HFFc6 (cell line): Measurements from ENCODE around the gene TMEM74B. TPM values are rescaled to one million over a fixed set of nuclear protein-coding genes. Genes with fewer than 3 reads are reported as not detected.

Source experiments
- DNase-seq: peaks from one replicate; pipeline ENCODE4 v3.0.0-alpha.2; 2018
- H3K27ac Mint-ChIP-seq: 2 replicates; pipeline ENCODE4 v1.8.0; 2020; ENCODE audit warnings: mild to moderate bottlenecking, mixed read lengths
- H3K27me3 Mint-ChIP-seq: 2 replicates; pipeline ENCODE4 v1.8.0; 2021; ENCODE audit warnings: mild to moderate bottlenecking, moderate library complexity, mixed read lengths; ENCODE audit not compliant: insufficient read depth
- H3K36me3 Mint-ChIP-seq: 2 replicates; pipeline ENCODE4 v1.8.0; 2021; ENCODE audit warnings: low read depth, mixed read lengths
- H3K4me1 Mint-ChIP-seq: 2 replicates; pipeline ENCODE4 v1.8.0; 2020; ENCODE audit warnings: low read depth, mixed read lengths
- H3K4me3 Mint-ChIP-seq: 2 replicates; pipeline ENCODE4 v1.8.0; 2020; ENCODE audit warnings: mild to moderate bottlenecking, moderate library complexity, mixed read lengths
- H3K9me3 Mint-ChIP-seq: 2 replicates; pipeline ENCODE4 v1.8.0; 2020; ENCODE audit warnings: mild to moderate bottlenecking, mixed read lengths
- total RNA-seq, 6 experiments: library from RNA; stranded (reverse); fragmentation: NEBNext Ultra II Directional; extraction: Animal tissue kit (Norgen Biotek cat#: 25700); gene quantifications; 2 replicates in 1 of 6; 3 replicates in 5 of 6; pipeline ENCODE4 v1.2.3, GENCODE V29; 2021
- TF ChIP-seq, protein P1 (sequence below): fragments of 200-600 bp; sonication (generic); IDR thresholded peaks from 2 replicates; pipeline ENCODE4 v1.5.0; 2021; ENCODE audit warnings: antibody characterized with exemption, mild to moderate bottlenecking

The TMEM74B gene
- total RNA-seq, 6 experiments from 2014 or later = not detected

DNA sequence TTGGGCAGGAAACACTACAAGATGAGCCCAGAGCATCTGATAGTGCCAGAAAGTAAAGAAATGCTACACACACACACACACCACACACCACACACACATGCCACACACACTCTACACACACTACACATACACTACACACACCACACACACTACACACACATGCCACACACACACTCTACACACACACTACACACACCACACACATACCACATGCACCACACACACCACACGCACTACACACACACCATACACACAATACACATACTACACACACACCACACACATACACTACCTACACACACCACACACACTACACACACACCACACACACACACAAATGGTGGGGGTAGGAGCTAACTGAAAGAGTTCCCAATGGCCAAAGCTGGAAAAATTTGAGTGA lies 3.6 kb upstream of the TMEM74B start:
- peaks cover 39% of the 10 kb centered on the region for H3K27me3 Mint-ChIP-seq
- no peaks in the 10 kb centered on the region for H3K9me3 Mint-ChIP-seq
- no peak overlapping the region for H3K4me3 Mint-ChIP-seq
- no peaks in the 10 kb centered on the region for H3K36me3 Mint-ChIP-seq
- no peak overlapping the region for H3K27ac Mint-ChIP-seq
- TF ChIP-seq, protein P1, sequence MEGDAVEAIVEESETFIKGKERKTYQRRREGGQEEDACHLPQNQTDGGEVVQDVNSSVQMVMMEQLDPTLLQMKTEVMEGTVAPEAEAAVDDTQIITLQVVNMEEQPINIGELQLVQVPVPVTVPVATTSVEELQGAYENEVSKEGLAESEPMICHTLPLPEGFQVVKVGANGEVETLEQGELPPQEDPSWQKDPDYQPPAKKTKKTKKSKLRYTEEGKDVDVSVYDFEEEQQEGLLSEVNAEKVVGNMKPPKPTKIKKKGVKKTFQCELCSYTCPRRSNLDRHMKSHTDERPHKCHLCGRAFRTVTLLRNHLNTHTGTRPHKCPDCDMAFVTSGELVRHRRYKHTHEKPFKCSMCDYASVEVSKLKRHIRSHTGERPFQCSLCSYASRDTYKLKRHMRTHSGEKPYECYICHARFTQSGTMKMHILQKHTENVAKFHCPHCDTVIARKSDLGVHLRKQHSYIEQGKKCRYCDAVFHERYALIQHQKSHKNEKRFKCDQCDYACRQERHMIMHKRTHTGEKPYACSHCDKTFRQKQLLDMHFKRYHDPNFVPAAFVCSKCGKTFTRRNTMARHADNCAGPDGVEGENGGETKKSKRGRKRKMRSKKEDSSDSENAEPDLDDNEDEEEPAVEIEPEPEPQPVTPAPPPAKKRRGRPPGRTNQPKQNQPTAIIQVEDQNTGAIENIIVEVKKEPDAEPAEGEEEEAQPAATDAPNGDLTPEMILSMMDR = no peak
- no peak for DNase-seq
- no peaks in the 10 kb centered on the region for H3K4me1 Mint-ChIP-seq

DNA sequence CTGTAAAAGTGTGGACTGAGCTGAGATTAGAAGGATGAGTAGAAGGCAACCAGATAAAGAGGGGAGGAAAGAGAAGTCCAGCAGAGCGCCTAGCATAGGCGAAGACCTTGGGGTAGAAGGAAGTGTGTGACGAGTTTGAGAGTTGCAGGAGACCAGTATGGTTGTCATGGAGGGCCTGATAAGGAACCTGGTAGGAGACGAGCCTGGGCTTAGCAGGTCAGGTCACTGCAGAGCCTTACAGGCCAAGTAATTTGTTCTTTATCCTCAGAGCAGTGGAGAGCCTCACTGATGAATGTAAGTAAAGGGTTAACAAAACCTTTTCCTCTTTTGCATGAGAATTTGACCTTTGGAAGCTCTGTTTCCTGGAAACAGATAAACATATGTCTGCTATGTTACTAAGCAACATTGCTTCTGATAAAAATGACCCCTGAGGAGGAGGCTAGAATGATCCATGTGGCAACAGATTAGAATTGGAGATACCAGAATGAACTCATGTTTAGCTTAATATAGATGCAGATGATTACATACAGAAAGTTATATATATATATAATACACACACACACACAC lies 2.9 kb upstream of the TMEM74B start:
- Mint-ChIP-seq H3K36me3 (no peaks in the 10 kb centered on the region), H3K4me1 (no peaks in the 10 kb centered on the region), H3K9me3 (no peaks in the 10 kb centered on the region), H3K27me3 (peaks cover 39% of the 10 kb centered on the region), H3K27ac (no peak overlapping the region), H3K4me3 (no peak overlapping the region)
- DNase-seq = no peak
- TF ChIP-seq, protein P1 = no peak

DNA sequence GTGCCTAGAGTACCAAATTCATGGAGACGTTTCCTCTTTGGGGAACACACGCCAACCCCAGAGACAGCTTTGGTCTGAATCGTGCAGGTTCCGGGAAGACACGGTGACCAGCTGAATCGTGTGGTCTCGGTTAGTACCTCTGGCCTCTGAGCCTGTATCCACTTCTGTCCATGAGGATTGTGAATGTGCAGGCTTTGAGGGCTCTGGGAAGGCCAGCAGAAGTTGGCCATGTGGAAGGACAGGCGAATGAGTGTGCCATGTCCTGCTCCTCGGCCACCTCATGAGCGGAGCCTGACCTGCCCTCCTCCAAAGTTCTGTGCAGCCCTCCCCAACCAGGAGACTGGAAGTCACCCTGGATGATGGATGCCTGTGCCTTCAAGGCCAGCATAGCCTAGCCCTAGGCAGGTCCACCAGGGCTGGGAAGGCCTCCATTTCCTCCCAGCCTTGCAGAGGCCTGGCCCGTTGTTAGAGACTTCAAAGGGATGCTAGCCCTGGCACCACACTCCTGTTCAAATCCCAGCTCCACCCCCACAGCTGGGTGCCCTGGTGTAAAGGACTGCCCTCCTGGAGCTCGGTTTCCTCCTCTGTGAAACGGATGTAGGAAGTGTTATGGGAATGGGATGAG lies 1.7 kb upstream of the TMEM74B start:
- H3K9me3 Mint-ChIP-seq = no peaks in the 10 kb centered on the region
- H3K27ac Mint-ChIP-seq = no peak overlapping the region
- no peak overlapping the region for H3K4me3 Mint-ChIP-seq
- H3K36me3 Mint-ChIP-seq = no peaks in the 10 kb centered on the region
- DNase-seq = no peak
- H3K4me1 Mint-ChIP-seq = no peaks in the 10 kb centered on the region
- TF ChIP-seq, protein P1 = no peak
- H3K27me3 Mint-ChIP-seq = peaks cover 41% of the 10 kb centered on the region

DNA sequence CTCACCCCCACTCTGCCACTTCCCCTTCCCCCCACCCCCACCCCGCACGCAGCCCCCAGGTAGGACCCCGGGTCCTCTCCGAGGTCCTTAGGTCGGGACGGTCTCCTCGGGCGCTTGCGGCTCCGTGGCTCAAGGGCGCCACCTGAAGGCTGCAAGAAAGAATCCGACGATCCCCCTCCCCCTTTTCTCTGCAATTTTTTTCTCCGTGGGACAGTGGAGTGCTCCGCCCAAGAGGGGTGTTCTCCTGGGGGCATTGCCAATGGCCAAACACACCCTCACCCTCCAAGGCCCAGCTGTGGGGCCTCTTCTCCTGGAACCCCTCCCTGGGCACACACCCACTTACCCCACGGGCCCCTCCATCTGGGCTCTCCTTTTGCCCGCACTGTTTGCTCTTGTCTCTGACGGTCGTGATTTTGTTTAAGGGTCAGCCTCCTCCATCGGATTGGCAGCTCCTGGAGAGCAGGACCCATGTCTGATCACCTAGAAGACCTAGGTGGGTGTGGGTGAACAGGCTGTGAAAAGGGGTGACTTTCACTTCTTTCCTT lies 1.1 kb upstream of the TMEM74B start:
- H3K27me3 Mint-ChIP-seq = peaks cover 40% of the 10 kb centered on the region
- H3K4me3 Mint-ChIP-seq = peak overlapping the region; percentile 24; the same call in 1 of the 2 replicates
- TF ChIP-seq, protein P1 = peak; percentile 75
- no peak overlapping the region for H3K27ac Mint-ChIP-seq
- peak; percentile 10 for DNase-seq
- H3K9me3 Mint-ChIP-seq = no peaks in the 10 kb centered on the region
- no peaks in the 10 kb centered on the region for H3K4me1 Mint-ChIP-seq
- no peaks in the 10 kb centered on the region for H3K36me3 Mint-ChIP-seq

DNA sequence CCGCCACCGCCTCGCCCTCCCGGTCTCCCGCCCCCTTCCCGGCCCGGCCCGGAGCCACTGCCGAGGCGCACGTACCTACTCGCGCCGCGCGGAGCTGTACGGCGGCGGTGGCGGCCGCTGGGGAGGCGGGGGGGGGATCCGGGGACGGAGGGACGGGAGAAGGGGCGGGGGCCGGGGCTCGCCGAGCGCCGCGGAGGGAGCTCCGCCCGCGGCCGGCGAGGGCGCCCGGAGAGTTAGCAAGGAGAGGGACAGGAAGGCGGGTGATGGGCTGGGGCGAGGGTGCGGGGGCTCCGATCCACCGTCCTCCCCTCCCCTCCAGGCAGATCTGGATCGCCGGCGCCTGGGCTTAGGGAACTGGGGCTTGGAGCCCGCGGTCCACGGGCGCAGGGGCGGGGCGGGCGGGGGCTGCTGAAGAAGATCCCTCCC lies 548 bp upstream of the TMEM74B start:
- Mint-ChIP-seq H3K27me3 (peaks cover 36% of the 10 kb centered on the region), H3K9me3 (no peaks in the 10 kb centered on the region), H3K27ac (no peak overlapping the region), H3K4me1 (no peaks in the 10 kb centered on the region), H3K36me3 (no peaks in the 10 kb centered on the region), H3K4me3 (no peak overlapping the region)
- DNase-seq = no peak
- TF ChIP-seq, protein P1 = no peak
